Measurements from ENCODE around the gene PIK3CA. TPM values are rescaled to one million over a fixed set of nuclear protein-coding genes. Genes with fewer than 3 reads are reported as not detected.

Gene PIK3CA
- total and polyA plus RNA-seq, 2 experiments from 2014 or later = 5.1 to 13.4 TPM

GRCh38 chr3:179266701-179267211, 118.6 kb downstream of the PIK3CA start:
- peak overlapping the region; percentile 93 for H2AFZ ChIP-seq
- Mint-ChIP-seq H3K4me1 (no peaks in the 10 kb centered on the region; the same call in 2 of the 3 replicates), H3K9me3 (no peaks in the 10 kb centered on the region; the same call in 2 of the 3 replicates), H3K4me3 (no peak overlapping the region), H3K27ac (no peak overlapping the region), H3K36me3 (ENCODE audit: low read depth) (no peaks in the 10 kb centered on the region; the same call in 2 of the 3 replicates), H3K27me3 (ENCODE audit: insufficient read depth, low read depth, poor library complexity) (no peaks in the 10 kb centered on the region)
- H3K4me2 ChIP-seq = no peak overlapping the region
- H4K20me1 ChIP-seq (replicated peaks; ENCODE audit: insufficient read depth) = no peaks in the 10 kb centered on the region
- ATAC-seq = no peak; the same call in 2 of the 3 replicates
- no peaks in the 10 kb centered on the region for H3K27me3 ChIP-seq (ENCODE audit: insufficient read depth)
- no peaks in the 10 kb centered on the region for H3K79me2 ChIP-seq (replicated peaks; ENCODE audit: insufficient read depth)
- no peak overlapping the region for H3K27ac ChIP-seq (ENCODE audit: low read depth)
- no peaks in the 10 kb centered on the region for H3K9me2 ChIP-seq (ENCODE audit: insufficient read depth)
- TF ChIP-seq STAT1 (IDR thresholded peaks at IDR 0.05; ENCODE audit: unreplicated experiment) (no peak), REST (IDR thresholded peaks at IDR 0.05; ENCODE audit: unreplicated experiment) (no peak), ZNF462 (CRISPR knock-in tag; IDR thresholded peaks at IDR 0.05) (no peak), ZNF114 (CRISPR knock-in tag; IDR thresholded peaks at IDR 0.05) (no peak)
- no peaks in the 10 kb centered on the region for H3K4me1 ChIP-seq (ENCODE audit: insufficient read depth)
- no peaks in the 10 kb centered on the region for H3F3A ChIP-seq (replicated peaks; ENCODE audit: low read depth)
- H3K4me3 ChIP-seq = no peak overlapping the region
- H3K36me3 ChIP-seq (ENCODE audit: insufficient read depth) = no peaks in the 10 kb centered on the region
- no peak for DNase-seq (ENCODE audit: low spot score)
